ENCODE measurements around the gene RUNDC3A. TPM values are rescaled to one million over a fixed set of nuclear protein-coding genes. Genes with fewer than 3 reads are reported as not detected.

Gene RUNDC3A
- total RNA-seq (2022; extraction: Qiagen RNA extraction; ENCODE audit: low read depth): 0.18 to 0.71 TPM (median 0.69 TPM) in 5 replicates

GRCh38 chr17:44308320-44308818 is at the start of gene RUNDC3A:
TSS of gene RUNDC3A (plus strand) at chr17:44308601. CDS start at chr17:44308833, 232 bp downstream.

GRCh38 chr17:44267818-44268490 is 40.4 kb upstream of the RUNDC3A start, which contains the start of gene SLC4A1:
TSS of gene SLC4A1 (minus strand) at chr17:44268135. CDS start at chr17:44262866, 5,269 bp downstream.

GRCh38 chr17:44324571-44325275 is 16.3 kb downstream of the RUNDC3A start, which contains the start of gene SLC25A39:
TSS of gene SLC25A39 (minus strand) at chr17:44324823. CDS start at chr17:44323562, 1,261 bp downstream.

GRCh38 chr17:44344939-44345453 is 36.6 kb downstream of the RUNDC3A start, which contains the start of gene GRN:
TSS of gene GRN (plus strand) at chr17:44345302. CDS start at chr17:44349165, 3,863 bp downstream.

GRCh38 chr17:44363613-44364159 is 55.3 kb downstream of the RUNDC3A start, which contains the start of gene FAM171A2:
TSS of gene FAM171A2 (minus strand) at chr17:44363853. CDS start at chr17:44363714, 139 bp downstream.

Other genes starting within 250 kb of the RUNDC3A start
- 55.9 to 60.9 TPM (median 57.6 TPM) in 5 replicates for gene LSM12, start 241.9 kb upstream of the RUNDC3A start, total RNA-seq (2022; extraction: Qiagen RNA extraction; ENCODE audit: low read depth)
- 122 to 174 TPM (median 149 TPM) in 5 replicates for gene G6PC3, start 237.9 kb upstream of the RUNDC3A start, total RNA-seq (2022; extraction: Qiagen RNA extraction; ENCODE audit: low read depth)
- gene HDAC5, start 185.0 kb upstream of the RUNDC3A start, total RNA-seq (2022; extraction: Qiagen RNA extraction; ENCODE audit: low read depth): 14.6 to 18.7 TPM (median 15.7 TPM) in 5 replicates
- 8.2 to 9.9 TPM (median 8.8 TPM) in 5 replicates for gene HROB, start 166.7 kb upstream of the RUNDC3A start, total RNA-seq (2022; extraction: Qiagen RNA extraction; ENCODE audit: low read depth)
- gene ASB16, start 137.9 kb upstream of the RUNDC3A start, total RNA-seq (2022; extraction: Qiagen RNA extraction; ENCODE audit: low read depth): 0.08 to 0.17 TPM (median 0.10 TPM) in 5 replicates
- 37.3 to 45.0 TPM (median 43.9 TPM) in 5 replicates for gene TMUB2, start 121.6 kb upstream of the RUNDC3A start, total RNA-seq (2022; extraction: Qiagen RNA extraction; ENCODE audit: low read depth)
- gene ATXN7L3, start 108.7 kb upstream of the RUNDC3A start, total RNA-seq (2022; extraction: Qiagen RNA extraction; ENCODE audit: low read depth): 56.7 to 69.2 TPM (median 64.8 TPM) in 5 replicates
- 91.4 to 114 TPM (median 106 TPM) in 5 replicates for gene UBTF, start 88.9 kb upstream of the RUNDC3A start, total RNA-seq (2022; extraction: Qiagen RNA extraction; ENCODE audit: low read depth)
- not detected in 5 replicates for gene SLC4A1, start 40.5 kb upstream of the RUNDC3A start, total RNA-seq (2022; extraction: Qiagen RNA extraction; ENCODE audit: low read depth)
- gene SLC25A39, start 16.2 kb downstream of the RUNDC3A start, total RNA-seq (2022; extraction: Qiagen RNA extraction; ENCODE audit: low read depth): 163 to 221 TPM (median 189 TPM) in 5 replicates
- 214 to 235 TPM (median 233 TPM) in 5 replicates for gene GRN, start 36.7 kb downstream of the RUNDC3A start, total RNA-seq (2022; extraction: Qiagen RNA extraction; ENCODE audit: low read depth)
- 2.6 to 4.8 TPM (median 3.8 TPM) in 5 replicates for gene FAM171A2, start 55.3 kb downstream of the RUNDC3A start, total RNA-seq (2022; extraction: Qiagen RNA extraction; ENCODE audit: low read depth)
- 1.3 to 1.8 TPM (median 1.5 TPM) in 5 replicates for gene ITGA2B, start 81.0 kb downstream of the RUNDC3A start, total RNA-seq (2022; extraction: Qiagen RNA extraction; ENCODE audit: low read depth)
- gene GPATCH8, start 194.8 kb downstream of the RUNDC3A start, total RNA-seq (2022; extraction: Qiagen RNA extraction; ENCODE audit: low read depth): 20.4 to 24.5 TPM (median 24.2 TPM) in 5 replicates
- gene FZD2, start 248.9 kb downstream of the RUNDC3A start, total RNA-seq (2022; extraction: Qiagen RNA extraction; ENCODE audit: low read depth): 31.5 to 46.5 TPM (median 38.7 TPM) in 5 replicates

All from A549 treated with DMSO at 1 μM for 4 hours (cell line).